GM19463 (cell line): ENCODE results near the gene GRPEL1.

Experiments
- ATAC-seq: cut with Tn5 transposase; IDR thresholded peaks from one replicate; pipeline ENCODE4 v1.9.1; 2021; ENCODE audit warnings: mild to moderate bottlenecking, moderate library complexity; ENCODE audit not compliant: unreplicated experiment

GRPEL1 gene

GRCh38 chr4:7045961-7046921 is 21.6 kb downstream of the GRPEL1 start:
- ATAC-seq, result no peak

GRCh38 chr4:7045553-7045952 is 22.3 kb downstream of the GRPEL1 start:
- ATAC-seq, result no peak

- no peak for ATAC-seq
Observed at GRCh38 chr4:7044137-7044930, 23.5 kb downstream of the GRPEL1 start.

GRCh38 chr4:7043284-7044136 is 24.4 kb downstream of the GRPEL1 start, which contains the start of gene TADA2B:
Gene TADA2B, plus strand, starts transcription at chr4:7043372. Its CDS starts 208 bp downstream, at chr4:7043580.
- peak; percentile 9 for ATAC-seq

GRCh38 chr4:7042503-7043283 is 25.2 kb downstream of the GRPEL1 start:
- ATAC-seq, result peak; percentile 81

- ATAC-seq, result no peak
Observed at GRCh38 chr4:7041801-7042502, 25.9 kb downstream of the GRPEL1 start.

- no peak for ATAC-seq
Observed at GRCh38 chr4:7041246-7041645, 26.6 kb downstream of the GRPEL1 start.

GRCh38 chr4:7040765-7041164 is 27.1 kb downstream of the GRPEL1 start:
- no peak for ATAC-seq

GRCh38 chr4:7037425-7037824 is 30.4 kb downstream of the GRPEL1 start:
- no peak for ATAC-seq

- no peak for ATAC-seq
Observed at GRCh38 chr4:7034262-7035081, 33.4 kb downstream of the GRPEL1 start.

- ATAC-seq, result no peak
Observed at GRCh38 chr4:7032596-7032995, 35.3 kb downstream of the GRPEL1 start.

- ATAC-seq, result no peak
Observed at GRCh38 chr4:7031558-7032449, 36.1 kb downstream of the GRPEL1 start.

GRCh38 chr4:7030856-7031255 is 37.0 kb downstream of the GRPEL1 start:
- no peak for ATAC-seq

- ATAC-seq, result no peak
Observed at GRCh38 chr4:7029921-7030320, 37.9 kb downstream of the GRPEL1 start.

GRCh38 chr4:7029212-7029611 is 38.7 kb downstream of the GRPEL1 start:
- ATAC-seq, result no peak

GRCh38 chr4:7027913-7028312 is 40.0 kb downstream of the GRPEL1 start:
- ATAC-seq, result no peak

- no peak for ATAC-seq
Observed at GRCh38 chr4:7027284-7027683, 40.6 kb downstream of the GRPEL1 start.

- no peak for ATAC-seq
Observed at GRCh38 chr4:7026107-7026506, 41.8 kb downstream of the GRPEL1 start.
